GM23338 (cell line): ENCODE results near the gene HPDL.

Experiments
- CREB1 ChIP-seq: fragments of 250-450 bp; sonication (Bioruptor Pico); IDR thresholded peaks from 2 replicates; pipeline ENCODE4 v1.5.0; 2020; ENCODE audit warnings: low read depth, mild to moderate bottlenecking, moderate library complexity
- EZH2 ChIP-seq: fragments of 200-600 bp; sonication (generic); IDR thresholded peaks from one replicate; pipeline ENCODE4 v1.8.0; 2017; ENCODE audit warnings: antibody characterized with exemption, mild to moderate bottlenecking, low read depth; ENCODE audit not compliant: unreplicated experiment
- EZH2phosphoT487 ChIP-seq: fragments of 200-600 bp; sonication (generic); IDR thresholded peaks from one replicate; pipeline ENCODE4 v1.8.1; 2018; ENCODE audit warnings: antibody characterized with exemption; ENCODE audit not compliant: unreplicated experiment
- JUNB ChIP-seq: IDR thresholded peaks from one replicate; pipeline ENCODE4 v1.6.1; 2016; ENCODE audit warnings: antibody characterized with exemption; ENCODE audit not compliant: unreplicated experiment
- NANOG ChIP-seq: IDR thresholded peaks from 2 replicates; pipeline ENCODE4 v1.6.1; 2016; ENCODE audit warnings: antibody characterized with exemption, borderline replicate concordance
- POLR2AphosphoS5 ChIP-seq: IDR thresholded peaks from 2 replicates; pipeline ENCODE4 v1.6.1; 2016; ENCODE audit warnings: antibody characterized with exemption, low read depth
- STAT1 ChIP-seq: IDR thresholded peaks from one replicate; pipeline ENCODE4 v1.6.1; 2016; ENCODE audit warnings: antibody characterized with exemption; ENCODE audit not compliant: unreplicated experiment
- ZNF114 ChIP-seq: fragments of 250-450 bp; sonication (Bioruptor Pico); IDR thresholded peaks from 2 replicates; pipeline ENCODE4 v1.5.0; 2020; ENCODE audit warnings: mild to moderate bottlenecking, moderate library complexity
- ZNF331 ChIP-seq: fragments of 250-450 bp; sonication (Bioruptor Pico); IDR thresholded peaks from 2 replicates; pipeline ENCODE4 v1.5.0; 2020; ENCODE audit warnings: low read depth, mild to moderate bottlenecking, moderate library complexity
- TF ChIP-seq, protein P1 (sequence below), 2 experiments: fragments of 200-600 bp in 1 of 2; sonication (generic) in 1 of 2; conservative IDR thresholded peaks; 2 replicates each; pipeline versions ENCODE4 v1.5.1 to v1.6.1; 2016 to 2017; ENCODE audit warnings: antibody characterized with exemption in 2 of 2, low read depth in 2 of 2, mild to moderate bottlenecking in 2 of 2, moderate library complexity in 1 of 2
- TF ChIP-seq, protein P2 (sequence below): IDR thresholded peaks from one replicate; pipeline ENCODE4 v1.6.1; 2018; ENCODE audit warnings: antibody characterized with exemption; ENCODE audit not compliant: unreplicated experiment
- TF ChIP-seq, protein P3 (sequence below): fragments of 250-450 bp; sonication (Bioruptor Pico); IDR thresholded peaks from 2 replicates; pipeline ENCODE4 v1.5.0; 2020; ENCODE audit warnings: mild to moderate bottlenecking, moderate library complexity
- TF ChIP-seq, protein P4 (sequence below): IDR thresholded peaks from 2 replicates; pipeline ENCODE4 v1.6.1; 2016; ENCODE audit warnings: antibody characterized with exemption

DNA sequence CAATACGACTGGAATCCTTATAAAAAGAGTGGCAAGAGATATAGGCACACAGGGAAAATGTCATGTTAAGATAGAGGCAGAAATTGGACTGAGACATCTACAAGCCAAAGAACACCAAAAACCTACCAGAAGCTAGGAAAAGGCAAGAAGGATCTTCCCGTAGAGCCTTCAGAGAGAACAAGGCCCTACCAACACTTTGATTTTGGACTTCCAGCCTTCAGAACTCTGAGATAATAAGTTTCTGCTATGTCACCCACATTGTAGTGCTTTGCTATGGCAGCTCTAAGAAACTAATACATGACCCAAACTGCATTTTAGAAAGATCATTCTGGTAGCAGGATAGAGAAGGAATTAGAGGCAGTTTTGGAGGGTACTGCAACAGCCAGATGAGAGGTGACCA, 37.6 kb downstream of the HPDL start:
- TF ChIP-seq ZNF114 (no peak), CREB1 (CRISPR knock-in tag) (no peak), NANOG (no peak), EZH2phosphoT487 (no peak), POLR2AphosphoS5 (no peak), STAT1 (no peak), JUNB (no peak), EZH2 (no peak), ZNF331 (CRISPR knock-in tag) (no peak)
- TF ChIP-seq, protein P1, sequence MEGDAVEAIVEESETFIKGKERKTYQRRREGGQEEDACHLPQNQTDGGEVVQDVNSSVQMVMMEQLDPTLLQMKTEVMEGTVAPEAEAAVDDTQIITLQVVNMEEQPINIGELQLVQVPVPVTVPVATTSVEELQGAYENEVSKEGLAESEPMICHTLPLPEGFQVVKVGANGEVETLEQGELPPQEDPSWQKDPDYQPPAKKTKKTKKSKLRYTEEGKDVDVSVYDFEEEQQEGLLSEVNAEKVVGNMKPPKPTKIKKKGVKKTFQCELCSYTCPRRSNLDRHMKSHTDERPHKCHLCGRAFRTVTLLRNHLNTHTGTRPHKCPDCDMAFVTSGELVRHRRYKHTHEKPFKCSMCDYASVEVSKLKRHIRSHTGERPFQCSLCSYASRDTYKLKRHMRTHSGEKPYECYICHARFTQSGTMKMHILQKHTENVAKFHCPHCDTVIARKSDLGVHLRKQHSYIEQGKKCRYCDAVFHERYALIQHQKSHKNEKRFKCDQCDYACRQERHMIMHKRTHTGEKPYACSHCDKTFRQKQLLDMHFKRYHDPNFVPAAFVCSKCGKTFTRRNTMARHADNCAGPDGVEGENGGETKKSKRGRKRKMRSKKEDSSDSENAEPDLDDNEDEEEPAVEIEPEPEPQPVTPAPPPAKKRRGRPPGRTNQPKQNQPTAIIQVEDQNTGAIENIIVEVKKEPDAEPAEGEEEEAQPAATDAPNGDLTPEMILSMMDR (conservative IDR thresholded peaks at IDR 0.05; ENCODE audit: low read depth in 2 of 2) = no peak
- TF ChIP-seq, protein P2, sequence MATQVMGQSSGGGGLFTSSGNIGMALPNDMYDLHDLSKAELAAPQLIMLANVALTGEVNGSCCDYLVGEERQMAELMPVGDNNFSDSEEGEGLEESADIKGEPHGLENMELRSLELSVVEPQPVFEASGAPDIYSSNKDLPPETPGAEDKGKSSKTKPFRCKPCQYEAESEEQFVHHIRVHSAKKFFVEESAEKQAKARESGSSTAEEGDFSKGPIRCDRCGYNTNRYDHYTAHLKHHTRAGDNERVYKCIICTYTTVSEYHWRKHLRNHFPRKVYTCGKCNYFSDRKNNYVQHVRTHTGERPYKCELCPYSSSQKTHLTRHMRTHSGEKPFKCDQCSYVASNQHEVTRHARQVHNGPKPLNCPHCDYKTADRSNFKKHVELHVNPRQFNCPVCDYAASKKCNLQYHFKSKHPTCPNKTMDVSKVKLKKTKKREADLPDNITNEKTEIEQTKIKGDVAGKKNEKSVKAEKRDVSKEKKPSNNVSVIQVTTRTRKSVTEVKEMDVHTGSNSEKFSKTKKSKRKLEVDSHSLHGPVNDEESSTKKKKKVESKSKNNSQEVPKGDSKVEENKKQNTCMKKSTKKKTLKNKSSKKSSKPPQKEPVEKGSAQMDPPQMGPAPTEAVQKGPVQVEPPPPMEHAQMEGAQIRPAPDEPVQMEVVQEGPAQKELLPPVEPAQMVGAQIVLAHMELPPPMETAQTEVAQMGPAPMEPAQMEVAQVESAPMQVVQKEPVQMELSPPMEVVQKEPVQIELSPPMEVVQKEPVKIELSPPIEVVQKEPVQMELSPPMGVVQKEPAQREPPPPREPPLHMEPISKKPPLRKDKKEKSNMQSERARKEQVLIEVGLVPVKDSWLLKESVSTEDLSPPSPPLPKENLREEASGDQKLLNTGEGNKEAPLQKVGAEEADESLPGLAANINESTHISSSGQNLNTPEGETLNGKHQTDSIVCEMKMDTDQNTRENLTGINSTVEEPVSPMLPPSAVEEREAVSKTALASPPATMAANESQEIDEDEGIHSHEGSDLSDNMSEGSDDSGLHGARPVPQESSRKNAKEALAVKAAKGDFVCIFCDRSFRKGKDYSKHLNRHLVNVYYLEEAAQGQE = no peak
- TF ChIP-seq, protein P3, sequence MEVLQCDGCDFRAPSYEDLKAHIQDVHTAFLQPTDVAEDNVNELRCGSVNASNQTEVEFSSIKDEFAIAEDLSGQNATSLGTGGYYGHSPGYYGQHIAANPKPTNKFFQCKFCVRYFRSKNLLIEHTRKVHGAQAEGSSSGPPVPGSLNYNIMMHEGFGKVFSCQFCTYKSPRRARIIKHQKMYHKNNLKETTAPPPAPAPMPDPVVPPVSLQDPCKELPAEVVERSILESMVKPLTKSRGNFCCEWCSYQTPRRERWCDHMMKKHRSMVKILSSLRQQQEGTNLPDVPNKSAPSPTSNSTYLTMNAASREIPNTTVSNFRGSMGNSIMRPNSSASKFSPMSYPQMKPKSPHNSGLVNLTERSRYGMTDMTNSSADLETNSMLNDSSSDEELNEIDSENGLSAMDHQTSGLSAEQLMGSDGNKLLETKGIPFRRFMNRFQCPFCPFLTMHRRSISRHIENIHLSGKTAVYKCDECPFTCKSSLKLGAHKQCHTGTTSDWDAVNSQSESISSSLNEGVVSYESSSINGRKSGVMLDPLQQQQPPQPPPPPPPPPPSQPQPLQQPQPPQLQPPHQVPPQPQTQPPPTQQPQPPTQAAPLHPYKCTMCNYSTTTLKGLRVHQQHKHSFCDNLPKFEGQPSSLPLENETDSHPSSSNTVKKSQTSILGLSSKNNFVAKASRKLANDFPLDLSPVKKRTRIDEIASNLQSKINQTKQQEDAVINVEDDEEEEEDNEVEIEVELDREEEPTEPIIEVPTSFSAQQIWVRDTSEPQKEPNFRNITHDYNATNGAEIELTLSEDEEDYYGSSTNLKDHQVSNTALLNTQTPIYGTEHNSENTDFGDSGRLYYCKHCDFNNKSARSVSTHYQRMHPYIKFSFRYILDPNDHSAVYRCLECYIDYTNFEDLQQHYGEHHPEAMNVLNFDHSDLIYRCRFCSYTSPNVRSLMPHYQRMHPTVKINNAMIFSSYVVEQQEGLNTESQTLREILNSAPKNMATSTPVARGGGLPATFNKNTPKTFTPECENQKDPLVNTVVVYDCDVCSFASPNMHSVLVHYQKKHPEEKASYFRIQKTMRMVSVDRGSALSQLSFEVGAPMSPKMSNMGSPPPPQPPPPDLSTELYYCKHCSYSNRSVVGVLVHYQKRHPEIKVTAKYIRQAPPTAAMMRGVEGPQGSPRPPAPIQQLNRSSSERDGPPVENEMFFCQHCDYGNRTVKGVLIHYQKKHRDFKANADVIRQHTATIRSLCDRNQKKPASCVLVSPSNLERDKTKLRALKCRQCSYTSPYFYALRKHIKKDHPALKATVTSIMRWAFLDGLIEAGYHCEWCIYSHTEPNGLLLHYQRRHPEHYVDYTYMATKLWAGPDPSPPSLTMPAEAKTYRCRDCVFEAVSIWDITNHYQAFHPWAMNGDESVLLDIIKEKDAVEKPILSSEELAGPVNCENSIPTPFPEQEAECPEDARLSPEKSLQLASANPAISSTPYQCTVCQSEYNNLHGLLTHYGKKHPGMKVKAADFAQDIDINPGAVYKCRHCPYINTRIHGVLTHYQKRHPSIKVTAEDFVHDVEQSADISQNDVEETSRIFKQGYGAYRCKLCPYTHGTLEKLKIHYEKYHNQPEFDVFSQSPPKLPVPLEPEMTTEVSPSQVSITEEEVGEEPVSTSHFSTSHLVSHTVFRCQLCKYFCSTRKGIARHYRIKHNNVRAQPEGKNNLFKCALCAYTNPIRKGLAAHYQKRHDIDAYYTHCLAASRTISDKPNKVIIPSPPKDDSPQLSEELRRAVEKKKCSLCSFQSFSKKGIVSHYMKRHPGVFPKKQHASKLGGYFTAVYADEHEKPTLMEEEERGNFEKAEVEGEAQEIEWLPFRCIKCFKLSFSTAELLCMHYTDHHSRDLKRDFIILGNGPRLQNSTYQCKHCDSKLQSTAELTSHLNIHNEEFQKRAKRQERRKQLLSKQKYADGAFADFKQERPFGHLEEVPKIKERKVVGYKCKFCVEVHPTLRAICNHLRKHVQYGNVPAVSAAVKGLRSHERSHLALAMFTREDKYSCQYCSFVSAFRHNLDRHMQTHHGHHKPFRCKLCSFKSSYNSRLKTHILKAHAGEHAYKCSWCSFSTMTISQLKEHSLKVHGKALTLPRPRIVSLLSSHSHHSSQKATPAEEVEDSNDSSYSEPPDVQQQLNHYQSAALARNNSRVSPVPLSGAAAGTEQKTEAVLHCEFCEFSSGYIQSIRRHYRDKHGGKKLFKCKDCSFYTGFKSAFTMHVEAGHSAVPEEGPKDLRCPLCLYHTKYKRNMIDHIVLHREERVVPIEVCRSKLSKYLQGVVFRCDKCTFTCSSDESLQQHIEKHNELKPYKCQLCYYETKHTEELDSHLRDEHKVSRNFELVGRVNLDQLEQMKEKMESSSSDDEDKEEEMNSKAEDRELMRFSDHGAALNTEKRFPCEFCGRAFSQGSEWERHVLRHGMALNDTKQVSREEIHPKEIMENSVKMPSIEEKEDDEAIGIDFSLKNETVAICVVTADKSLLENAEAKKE (CRISPR knock-in tag) = no peak
- TF ChIP-seq, protein P4, sequence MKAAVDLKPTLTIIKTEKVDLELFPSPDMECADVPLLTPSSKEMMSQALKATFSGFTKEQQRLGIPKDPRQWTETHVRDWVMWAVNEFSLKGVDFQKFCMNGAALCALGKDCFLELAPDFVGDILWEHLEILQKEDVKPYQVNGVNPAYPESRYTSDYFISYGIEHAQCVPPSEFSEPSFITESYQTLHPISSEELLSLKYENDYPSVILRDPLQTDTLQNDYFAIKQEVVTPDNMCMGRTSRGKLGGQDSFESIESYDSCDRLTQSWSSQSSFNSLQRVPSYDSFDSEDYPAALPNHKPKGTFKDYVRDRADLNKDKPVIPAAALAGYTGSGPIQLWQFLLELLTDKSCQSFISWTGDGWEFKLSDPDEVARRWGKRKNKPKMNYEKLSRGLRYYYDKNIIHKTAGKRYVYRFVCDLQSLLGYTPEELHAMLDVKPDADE = no peak
